ENCODE results near the gene TIMP1.

The TIMP1 gene

GRCh38 chrX:47587091-47587891 is 5.1 kb downstream of the TIMP1 start:
- no peak for DNase-seq (ENCODE audit: low read depth)
- no peak for TF ChIP-seq CTCF (conservative IDR thresholded peaks at IDR 0.05; ENCODE audit: low read length)
- H3K4me3 ChIP-seq (ENCODE audit: low read length), result no peak overlapping the region

GRCh38 chrX:47587906-47588735 is 5.9 kb downstream of the TIMP1 start:
- DNase-seq (ENCODE audit: low read depth), result no peak
- no peak overlapping the region for H3K4me3 ChIP-seq (ENCODE audit: low read length)
- no peak for TF ChIP-seq CTCF (conservative IDR thresholded peaks at IDR 0.05; ENCODE audit: low read length)

GRCh38 chrX:47590984-47591383 is 8.7 kb downstream of the TIMP1 start:
- DNase-seq (ENCODE audit: low read depth), result no peak
- no peak for TF ChIP-seq CTCF (conservative IDR thresholded peaks at IDR 0.05; ENCODE audit: low read length)
- no peak overlapping the region for H3K4me3 ChIP-seq (ENCODE audit: low read length)

- H3K4me3 ChIP-seq (ENCODE audit: low read length), result no peak overlapping the region
- no peak for TF ChIP-seq CTCF (conservative IDR thresholded peaks at IDR 0.05; ENCODE audit: low read length)
- DNase-seq (ENCODE audit: low read depth), result no peak
Observed at GRCh38 chrX:47593522-47593921, 11.3 kb downstream of the TIMP1 start.

GRCh38 chrX:47595716-47596251 is 13.5 kb downstream of the TIMP1 start:
- H3K4me3 ChIP-seq (ENCODE audit: low read length), result no peak overlapping the region
- TF ChIP-seq CTCF (conservative IDR thresholded peaks at IDR 0.05; ENCODE audit: low read length), result no peak
- DNase-seq (ENCODE audit: low read depth), result peak; percentile 43

- no peak for TF ChIP-seq CTCF (conservative IDR thresholded peaks at IDR 0.05; ENCODE audit: low read length)
- no peak for DNase-seq (ENCODE audit: low read depth)
- H3K4me3 ChIP-seq (ENCODE audit: low read length), result no peak overlapping the region
Observed at GRCh38 chrX:47596256-47596655, 14.0 kb downstream of the TIMP1 start.
